Fibroblast of lung (primary cell): ENCODE measurements around the gene DNAH9.

Experiments
- EZH2 ChIP-seq: IDR thresholded peaks from 2 replicates; pipeline ENCODE4 v1.5.1; 2012; ENCODE audit warnings: low read length, control low read depth, mild to moderate bottlenecking; ENCODE audit errors: missing control alignments
- TF ChIP-seq, protein P1 (sequence below), 2 donors: IDR thresholded peaks in 1 of 2; conservative IDR thresholded peaks in 1 of 2; 1 replicate in 1 of 2; 2 replicates in 1 of 2; pipeline ENCODE4 v1.5.1; 2011 to 2012; ENCODE audit warnings: low read length in 2 of 2, control low read depth in 1 of 2, inconsistent platforms in 1 of 2, low read depth in 1 of 2, mild to moderate bottlenecking in 1 of 2

DNA sequence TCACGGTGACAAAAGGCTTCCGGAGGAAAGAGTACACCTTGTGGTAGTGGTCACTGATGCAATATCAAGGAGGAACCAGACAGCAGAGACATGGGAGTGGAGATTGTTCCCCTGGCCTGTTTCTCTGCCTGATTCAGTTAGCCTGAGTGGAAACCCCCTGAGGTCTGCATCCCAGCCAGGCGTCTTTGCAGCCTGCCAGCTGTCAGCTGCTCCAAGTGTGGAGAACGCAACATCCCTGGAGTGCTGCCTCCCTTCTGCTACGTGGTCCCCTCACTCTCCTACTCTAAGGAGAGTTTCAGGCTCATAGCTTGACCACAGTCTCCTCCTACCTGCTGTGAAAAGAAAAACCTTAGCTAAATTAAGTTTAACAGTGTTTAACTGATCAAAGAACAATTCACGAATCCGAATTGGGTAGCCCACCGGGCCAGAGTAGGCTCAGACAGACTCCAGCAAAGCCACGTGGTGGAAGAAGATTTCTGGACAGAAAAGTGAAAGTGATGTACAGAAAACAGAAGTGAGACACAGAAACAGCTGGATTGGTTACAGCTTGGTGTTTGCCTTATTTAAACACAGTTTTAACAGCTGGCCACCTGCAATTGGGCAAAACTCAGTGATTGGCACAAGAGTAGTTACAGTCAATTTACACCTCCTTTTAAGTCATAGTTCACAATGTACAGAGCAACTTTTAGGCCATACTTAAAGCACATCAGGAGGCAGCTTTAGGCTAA is 188.6 kb downstream of the DNAH9 start:
- TF ChIP-seq, protein P1, sequence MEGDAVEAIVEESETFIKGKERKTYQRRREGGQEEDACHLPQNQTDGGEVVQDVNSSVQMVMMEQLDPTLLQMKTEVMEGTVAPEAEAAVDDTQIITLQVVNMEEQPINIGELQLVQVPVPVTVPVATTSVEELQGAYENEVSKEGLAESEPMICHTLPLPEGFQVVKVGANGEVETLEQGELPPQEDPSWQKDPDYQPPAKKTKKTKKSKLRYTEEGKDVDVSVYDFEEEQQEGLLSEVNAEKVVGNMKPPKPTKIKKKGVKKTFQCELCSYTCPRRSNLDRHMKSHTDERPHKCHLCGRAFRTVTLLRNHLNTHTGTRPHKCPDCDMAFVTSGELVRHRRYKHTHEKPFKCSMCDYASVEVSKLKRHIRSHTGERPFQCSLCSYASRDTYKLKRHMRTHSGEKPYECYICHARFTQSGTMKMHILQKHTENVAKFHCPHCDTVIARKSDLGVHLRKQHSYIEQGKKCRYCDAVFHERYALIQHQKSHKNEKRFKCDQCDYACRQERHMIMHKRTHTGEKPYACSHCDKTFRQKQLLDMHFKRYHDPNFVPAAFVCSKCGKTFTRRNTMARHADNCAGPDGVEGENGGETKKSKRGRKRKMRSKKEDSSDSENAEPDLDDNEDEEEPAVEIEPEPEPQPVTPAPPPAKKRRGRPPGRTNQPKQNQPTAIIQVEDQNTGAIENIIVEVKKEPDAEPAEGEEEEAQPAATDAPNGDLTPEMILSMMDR (conservative IDR thresholded peaks at IDR 0.05 in 1 of 2, IDR thresholded peaks at IDR 0.05 in 1 of 2; ENCODE audit: low read depth in 1 of 2, low read length in 2 of 2), result no peak
- no peak for TF ChIP-seq EZH2
